Activated CD4-positive, alpha-beta T cell treated with anti-CD3 and anti-CD28 coated beads for 4 hours (primary cell): ENCODE results near the gene BLTP2.
"Not testable (repeated sequence)": the region's sequence is repeated elsewhere in the genome, so short reads cannot be mapped to it uniquely, and the experiment has no call there.

Experiments used
- DNase-seq, 2 donors: peaks; one replicate each; pipeline ENCODE4 v3.0.0-alpha.2; 2020

BLTP2 gene

GRCh38 chr17:28646039-28646754 lies 1.2 kb upstream of the BLTP2 start:
- DNase-seq, result no peak

- peak in 1 of 2 donors; percentile 8 for DNase-seq
Observed at GRCh38 chr17:28645576-28645939, 600 bp upstream of the BLTP2 start.

DNA sequence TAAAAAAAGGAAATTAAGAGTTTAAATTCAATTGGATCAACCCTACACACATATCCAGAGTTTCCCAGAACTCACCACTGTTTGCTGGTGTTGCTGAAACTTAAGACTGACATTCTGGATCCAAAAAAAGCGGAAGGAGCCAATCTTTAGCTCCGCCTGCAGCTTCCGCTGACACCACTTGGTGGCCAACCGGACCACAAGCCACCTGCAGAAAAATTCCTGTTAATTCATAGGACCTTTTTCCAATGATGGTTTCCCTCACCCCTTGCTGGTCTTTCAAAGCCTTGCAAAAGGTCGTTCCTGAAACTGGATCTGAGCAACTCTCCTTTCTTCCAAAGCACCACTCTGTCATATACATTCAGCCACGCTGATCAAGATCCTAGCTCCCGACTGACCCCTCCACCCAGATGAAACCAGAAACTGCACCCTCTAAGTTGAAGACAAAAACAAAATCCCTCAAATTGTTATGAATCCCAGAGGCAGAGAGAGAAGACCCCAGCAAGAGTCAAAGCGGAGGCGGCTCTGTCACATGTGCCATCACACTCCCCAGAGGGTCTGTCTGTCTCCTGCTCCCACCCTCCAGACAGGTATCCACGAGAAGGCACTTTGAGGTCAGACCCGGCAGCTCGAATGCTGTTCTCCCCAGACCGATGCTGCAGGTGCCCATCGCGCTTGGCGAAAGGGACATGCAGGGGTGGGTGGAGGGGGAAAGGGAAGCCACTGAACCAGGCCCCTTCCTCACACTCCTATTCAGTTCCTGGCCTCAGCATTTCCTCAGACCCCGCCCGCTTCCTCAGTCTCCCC lies 773 bp downstream of the BLTP2 start:
- DNase-seq, result peak in 1 of 2 donors; percentile 21

- DNase-seq, result no peak
Observed at GRCh38 chr17:28641579-28641978, 3.4 kb downstream of the BLTP2 start.

- no peak for DNase-seq
Observed at GRCh38 chr17:28635506-28635905, 9.5 kb downstream of the BLTP2 start.

- no peak for DNase-seq
Observed at GRCh38 chr17:28634206-28634865, 10.6 kb downstream of the BLTP2 start.

DNA sequence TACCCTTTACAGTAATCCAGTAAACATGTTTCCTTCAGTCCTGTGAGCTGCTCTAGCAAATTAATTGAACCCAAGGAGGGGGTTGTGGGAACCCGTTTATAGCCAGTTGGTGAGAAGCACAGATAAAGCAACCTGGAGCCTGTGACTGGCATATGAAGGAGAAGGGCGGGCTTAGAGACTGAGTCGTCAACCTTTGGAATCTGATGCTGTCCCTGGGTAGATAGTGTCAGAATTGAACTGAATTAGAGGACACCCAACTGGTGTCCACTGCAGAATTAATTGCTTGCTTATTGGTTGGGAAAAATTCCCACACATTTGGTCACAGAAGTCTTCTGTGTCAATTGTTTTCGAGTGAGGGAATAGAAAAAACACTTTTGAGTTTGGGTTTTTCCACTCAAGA lies 18.1 kb downstream of the BLTP2 start:
- no peak for DNase-seq

DNA sequence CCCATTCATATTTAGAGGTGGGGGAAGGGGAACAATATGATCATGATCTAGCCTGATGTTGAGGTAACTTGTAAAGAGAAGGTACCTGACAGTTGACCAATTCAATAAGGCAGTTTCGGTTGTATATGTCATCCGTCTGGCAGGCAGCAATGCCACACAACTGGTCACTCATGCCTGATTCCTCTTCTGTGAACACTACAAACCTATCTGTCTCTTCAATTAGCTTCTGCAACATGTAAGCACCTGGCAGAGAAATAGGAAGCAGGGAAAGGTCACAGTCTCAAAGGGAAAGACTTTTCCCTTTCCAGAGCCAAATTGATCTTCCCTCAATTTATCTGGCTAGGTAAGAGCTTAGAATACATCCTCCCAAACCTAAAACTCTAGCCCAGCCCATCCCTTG lies 20.8 kb downstream of the BLTP2 start:
- no peak for DNase-seq

DNA sequence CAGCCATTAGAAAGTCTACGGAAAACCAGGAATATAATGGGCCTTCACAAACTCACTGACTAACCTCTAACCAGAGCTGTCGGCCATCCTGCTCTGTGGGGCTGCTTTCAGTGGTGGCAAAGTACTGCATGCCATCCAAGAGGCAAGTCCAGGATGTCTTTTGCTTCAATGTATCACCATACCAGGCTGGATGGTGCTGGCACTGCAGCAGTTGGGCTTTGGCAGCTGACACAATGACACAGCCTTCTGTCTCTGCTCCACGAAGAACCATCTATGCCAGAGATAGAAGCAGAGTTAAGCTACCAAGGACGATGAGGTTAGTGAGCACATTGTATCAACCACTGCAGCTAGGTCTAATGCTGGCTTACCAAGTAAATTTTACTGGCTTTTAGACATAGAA lies 21.3 kb downstream of the BLTP2 start:
- no peak for DNase-seq

- DNase-seq, result no peak
Observed at GRCh38 chr17:28622186-28622585, 22.8 kb downstream of the BLTP2 start.

DNA sequence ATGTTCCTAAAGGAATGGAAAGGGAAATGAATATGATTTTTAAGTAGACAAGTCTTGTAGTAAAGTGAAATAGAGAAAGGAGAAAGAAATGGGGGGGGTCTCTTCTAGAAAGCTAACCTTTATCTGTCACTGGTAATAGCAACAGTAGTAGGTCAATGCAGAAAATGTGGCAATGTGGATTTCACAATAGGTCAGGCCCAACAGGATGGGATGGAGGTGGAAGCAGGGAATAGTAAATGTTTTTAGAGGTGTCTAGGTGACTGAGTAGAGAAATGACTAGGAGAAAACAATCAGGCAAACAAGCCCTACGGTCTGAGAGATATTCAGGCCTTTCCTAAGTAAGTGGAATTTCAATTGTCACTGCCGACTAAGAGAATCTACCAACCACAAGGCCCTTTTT lies 24.9 kb downstream of the BLTP2 start:
- DNase-seq, result no peak

- no peak for DNase-seq
Observed at GRCh38 chr17:28618464-28618863, 26.5 kb downstream of the BLTP2 start.

- no peak for DNase-seq
Observed at GRCh38 chr17:28616281-28616680, 28.7 kb downstream of the BLTP2 start.

- no peak for DNase-seq
Observed at GRCh38 chr17:28615260-28615940, 29.6 kb downstream of the BLTP2 start.

- no peak for DNase-seq
Observed at GRCh38 chr17:28613931-28614381, 31.0 kb downstream of the BLTP2 start, which contains the start of gene RSKR. Gene RSKR, minus strand, starts transcription at chr17:28614185. Its CDS starts 24 bp downstream, at chr17:28614161.

DNA sequence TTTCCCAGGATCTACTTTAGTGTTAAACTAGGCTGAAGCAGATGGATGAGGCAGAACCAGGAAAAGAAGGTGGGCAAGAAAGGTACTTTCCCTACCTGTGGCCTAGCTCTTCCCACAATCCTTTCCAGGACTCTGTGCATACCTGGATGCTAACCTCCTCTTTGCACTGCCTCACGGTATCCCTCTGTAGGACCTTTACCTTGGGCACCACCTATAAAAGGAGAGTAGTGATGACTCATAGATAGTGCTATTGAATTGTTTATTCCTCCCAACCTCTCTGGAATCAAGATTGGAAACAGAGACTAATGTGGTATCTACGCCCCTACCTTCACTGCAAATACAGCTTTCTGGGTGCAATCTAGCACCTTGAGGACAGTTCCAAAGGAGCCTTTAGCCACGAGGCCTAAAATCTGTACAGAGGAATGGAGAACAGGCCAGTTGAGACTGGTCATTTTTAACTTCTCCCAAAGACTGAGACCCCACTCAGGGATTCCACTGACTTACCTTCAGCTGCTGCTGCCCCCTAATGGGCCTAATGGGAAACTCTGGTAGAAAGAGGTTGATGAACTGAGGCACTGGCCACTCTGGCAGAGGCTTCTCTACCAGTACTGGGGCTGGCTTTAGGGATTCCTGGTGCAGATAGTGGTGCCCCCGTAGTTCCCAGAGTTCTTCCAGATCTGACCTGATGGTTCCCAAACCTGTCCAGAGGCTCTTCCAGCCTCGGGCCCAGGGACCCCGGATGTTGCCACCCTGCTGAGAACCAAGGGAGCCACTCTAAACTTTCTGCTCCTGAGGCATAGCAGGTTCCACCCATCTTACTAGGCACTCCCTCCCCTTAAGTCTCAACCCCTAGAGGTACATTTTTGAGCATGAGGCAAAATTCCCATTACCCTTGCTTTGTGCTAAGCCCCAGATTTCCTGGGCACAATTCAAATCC lies 31.8 kb downstream of the BLTP2 start:
- peak; percentile 22 to 58 for DNase-seq

DNA sequence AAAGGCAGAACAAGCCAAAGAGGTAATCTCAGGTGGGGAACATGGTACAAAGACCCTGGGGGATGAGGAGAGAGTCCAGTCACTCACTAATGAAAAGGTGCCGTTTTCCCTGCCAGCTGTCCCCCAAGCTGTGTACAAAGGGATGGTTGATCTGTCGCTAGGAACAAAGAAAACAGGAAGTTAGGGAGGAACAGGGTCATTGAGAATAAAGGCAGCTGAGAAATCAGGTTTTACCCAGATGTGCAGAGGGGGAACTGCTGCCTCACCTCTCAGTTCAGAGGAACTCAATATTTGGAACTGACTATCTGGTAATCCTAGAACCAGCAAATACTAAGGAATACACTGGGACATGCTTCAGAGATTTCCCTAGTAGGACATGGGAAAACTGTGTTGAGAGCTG lies 32.4 kb downstream of the BLTP2 start:
- no peak for DNase-seq

- no peak for DNase-seq
Observed at GRCh38 chr17:28610376-28610775, 34.6 kb downstream of the BLTP2 start.

DNA sequence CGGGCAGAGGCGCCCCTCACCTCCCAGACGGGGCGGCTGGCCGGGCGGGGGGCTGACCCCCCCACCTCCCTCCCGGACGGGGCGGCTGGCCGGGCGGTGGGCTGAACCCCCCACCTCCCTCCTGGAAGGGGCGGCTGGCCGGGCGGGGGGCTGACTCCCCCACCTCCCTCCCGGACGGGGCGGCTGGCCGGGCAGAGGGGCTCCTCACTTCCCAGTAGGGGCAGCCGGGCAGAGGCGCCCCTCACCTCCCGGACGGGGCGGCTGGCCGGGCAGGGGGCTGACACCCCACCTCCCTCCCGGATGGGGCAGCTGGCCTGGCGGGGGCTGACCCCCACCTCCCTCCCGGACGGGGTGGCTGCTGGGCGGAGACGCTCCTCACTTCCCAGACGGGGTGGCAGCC lies 40.9 kb downstream of the BLTP2 start:
- not testable (repeated sequence) for DNase-seq

DNA sequence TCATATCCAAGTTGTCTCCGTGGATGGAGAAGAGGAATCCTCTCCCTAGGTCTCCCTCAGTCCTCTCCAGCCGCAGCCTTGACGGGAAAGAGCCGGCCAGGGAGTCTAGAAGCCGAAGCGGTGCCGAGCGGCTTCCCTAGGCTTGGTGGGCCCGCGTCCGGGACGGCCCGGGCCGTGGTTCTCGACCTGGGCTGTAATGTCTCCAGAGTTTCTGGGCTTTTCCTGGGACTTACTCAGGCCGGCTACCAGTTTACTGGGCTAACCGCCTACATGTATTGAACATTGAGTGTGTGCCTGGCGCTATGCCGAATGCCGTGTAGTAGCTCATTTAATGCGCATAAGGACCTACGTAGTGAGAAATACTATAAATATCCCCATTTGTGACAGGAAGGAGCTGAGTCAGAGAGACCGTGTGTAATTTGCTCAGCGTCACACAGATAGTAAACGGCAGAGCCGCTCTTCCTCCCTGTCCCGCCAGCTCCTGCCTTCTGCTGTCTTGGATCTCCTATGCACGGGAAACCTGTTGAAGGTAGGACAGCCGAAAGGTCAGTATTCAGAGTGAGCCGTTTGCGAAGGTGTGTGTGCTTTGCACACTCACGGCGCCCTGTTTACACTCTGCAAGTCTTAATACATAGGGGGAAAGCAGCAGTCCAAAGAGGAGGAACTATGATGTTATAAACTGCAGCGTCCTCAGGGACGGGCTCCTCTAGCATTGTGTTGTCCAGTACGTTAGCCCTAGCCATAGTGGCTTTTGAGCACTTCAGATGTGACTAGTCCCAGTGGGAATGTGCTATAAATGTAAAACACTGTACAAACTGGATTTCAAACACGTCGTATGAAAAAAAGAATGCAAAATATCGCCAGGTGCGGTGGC lies 45.4 kb downstream of the BLTP2 start:
- peak; percentile 66 to 68 for DNase-seq

GRCh38 chr17:28598799-28599310 lies 46.1 kb downstream of the BLTP2 start, which contains the start of gene SPAG5:
Gene SPAG5, minus strand, starts transcription at chr17:28599025. Its CDS starts 79 bp downstream, at chr17:28598946.
- peak; percentile 91 to 93 for DNase-seq
